OCI-M2 (cell line): ENCODE data around the gene GNAS-AS1.

ENCODE experiments used
- DNase-seq: peaks from one replicate; lab custom pipeline; 2025; ENCODE audit not compliant: unreplicated experiment; lab: John Stamatoyannopoulos, UW

The GNAS-AS1 gene

DNA sequence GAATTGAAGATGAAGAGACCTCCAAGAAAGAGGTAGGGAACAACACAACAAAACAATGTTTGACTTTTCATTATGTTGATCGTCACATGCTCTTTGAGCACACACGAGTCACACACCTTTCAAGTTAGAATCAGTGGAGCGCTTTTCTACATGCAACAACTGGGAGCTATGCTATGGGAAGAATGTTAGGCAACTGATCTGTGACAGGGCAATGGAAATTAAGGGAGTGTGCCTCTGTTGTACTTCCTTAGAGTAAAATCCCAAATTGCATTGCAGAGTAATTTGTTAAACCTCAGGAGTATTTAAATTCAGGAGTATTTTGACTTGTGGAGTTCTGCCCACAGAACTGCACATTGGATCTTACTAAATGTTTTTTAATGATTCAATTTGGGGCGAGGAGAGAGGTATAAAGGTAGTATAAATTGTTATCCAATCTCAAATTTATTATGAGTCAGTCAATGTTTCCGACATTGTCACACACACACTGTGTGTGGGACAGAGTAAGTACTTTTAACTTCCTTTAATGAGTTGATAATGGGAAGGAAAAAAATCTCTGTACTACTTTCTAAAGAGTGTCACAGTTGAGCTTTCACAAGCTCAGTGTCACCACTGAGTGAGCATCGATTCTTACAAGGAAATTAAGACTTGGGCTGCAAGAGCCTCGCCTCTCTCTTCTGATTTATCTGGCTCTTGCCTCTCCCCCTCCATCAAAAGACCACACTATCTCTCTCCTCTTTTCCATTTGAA is 12.5 kb upstream of the GNAS-AS1 start:
- DNase-seq = no peak

DNA sequence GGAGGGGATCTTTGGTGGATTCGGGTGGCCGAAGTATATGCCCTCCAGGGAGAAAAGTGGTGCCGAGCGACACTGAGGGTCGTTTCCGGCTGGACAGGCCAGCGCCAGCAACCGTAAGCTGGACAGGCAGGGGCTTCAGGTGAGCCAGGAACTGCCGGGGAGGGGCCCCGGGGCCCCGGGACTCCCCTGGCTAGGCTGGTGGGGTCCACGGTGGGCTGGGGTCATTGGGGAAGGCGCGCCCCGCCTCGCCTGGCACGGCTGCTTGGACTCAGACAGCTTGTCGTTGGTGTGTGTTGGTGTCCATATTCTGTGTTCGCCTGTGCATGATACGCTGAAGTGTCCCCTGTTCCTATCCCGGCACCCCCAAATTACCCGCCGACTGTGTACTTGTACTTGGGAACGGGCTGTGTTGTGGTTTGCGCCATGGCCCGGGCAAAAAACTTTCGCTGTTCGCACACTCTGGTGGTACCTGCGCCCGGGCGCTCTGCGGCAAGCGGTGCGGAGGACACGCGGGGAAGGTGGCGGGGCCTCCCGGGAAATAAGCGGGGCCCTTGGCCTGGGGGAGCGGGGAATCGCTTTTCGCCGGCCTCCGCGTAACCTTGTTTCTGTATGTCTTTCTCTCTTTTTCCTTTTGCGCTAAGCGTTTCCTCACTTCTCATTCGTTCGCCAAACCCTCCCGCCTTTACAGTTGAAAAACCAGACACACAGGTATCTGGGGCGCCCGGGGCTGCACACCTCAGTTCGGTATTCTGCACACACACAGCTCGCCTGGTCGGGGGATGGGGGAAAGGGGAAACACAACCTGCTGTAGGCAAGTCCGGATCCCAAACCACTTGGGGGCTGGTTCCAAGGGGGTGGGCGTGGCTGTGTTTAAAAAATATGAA is 5.0 kb upstream of the GNAS-AS1 start:
- no peak for DNase-seq

DNA sequence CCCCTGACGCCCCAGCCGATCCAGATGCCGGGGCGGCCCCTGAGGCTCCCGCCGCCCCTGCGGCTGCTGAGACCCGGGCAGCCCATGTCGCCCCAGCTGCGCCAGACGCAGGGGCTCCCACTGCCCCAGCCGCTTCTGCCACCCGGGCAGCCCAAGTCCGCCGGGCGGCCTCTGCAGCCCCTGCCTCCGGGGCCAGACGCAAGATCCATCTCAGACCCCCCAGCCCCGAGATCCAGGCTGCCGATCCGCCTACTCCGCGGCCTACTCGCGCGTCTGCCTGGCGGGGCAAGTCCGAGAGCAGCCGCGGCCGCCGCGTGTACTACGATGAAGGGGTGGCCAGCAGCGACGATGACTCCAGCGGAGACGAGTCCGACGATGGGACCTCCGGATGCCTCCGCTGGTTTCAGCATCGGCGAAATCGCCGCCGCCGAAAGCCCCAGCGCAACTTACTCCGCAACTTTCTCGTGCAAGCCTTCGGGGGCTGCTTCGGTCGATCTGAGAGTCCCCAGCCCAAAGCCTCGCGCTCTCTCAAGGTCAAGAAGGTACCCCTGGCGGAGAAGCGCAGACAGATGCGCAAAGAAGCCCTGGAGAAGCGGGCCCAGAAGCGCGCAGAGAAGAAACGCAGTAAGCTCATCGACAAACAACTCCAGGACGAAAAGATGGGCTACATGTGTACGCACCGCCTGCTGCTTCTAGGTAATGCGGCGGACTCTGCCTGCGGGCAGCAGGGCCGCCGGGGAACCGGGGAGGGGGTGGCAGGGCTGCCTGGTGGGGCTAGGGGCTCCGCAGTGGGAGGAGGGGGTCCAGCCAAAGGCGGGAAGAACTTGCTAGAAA is 4.2 kb upstream of the GNAS-AS1 start:
- no peak for DNase-seq

GRCh38 chr20:58853976-58854637 is 3.4 kb upstream of the GNAS-AS1 start:
- DNase-seq = no peak

DNA sequence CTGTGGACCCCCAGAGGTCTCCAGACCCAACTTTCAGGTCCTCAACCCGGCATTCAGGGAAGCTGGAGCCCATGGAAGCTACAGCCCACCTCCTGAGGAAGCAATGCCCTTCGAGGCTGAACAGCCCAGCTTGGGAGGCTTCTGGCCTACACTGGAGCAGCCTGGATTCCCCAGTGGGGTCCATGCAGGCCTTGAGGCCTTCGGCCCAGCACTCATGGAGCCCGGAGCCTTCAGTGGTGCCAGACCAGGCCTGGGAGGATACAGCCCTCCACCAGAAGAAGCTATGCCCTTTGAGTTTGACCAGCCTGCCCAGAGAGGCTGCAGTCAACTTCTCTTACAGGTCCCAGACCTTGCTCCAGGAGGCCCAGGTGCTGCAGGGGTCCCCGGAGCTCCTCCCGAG is 2.8 kb upstream of the GNAS-AS1 start:
- DNase-seq = no peak

GRCh38 chr20:58852543-58853271 is 2.0 kb upstream of the GNAS-AS1 start, which contains the start of gene GNAS:
Gene GNAS, plus strand, starts transcription at chr20:58852716.
- DNase-seq = no peak

- no peak for DNase-seq
Measured at GRCh38 chr20:58851969-58852458, 1.3 kb upstream of the GNAS-AS1 start.

DNA sequence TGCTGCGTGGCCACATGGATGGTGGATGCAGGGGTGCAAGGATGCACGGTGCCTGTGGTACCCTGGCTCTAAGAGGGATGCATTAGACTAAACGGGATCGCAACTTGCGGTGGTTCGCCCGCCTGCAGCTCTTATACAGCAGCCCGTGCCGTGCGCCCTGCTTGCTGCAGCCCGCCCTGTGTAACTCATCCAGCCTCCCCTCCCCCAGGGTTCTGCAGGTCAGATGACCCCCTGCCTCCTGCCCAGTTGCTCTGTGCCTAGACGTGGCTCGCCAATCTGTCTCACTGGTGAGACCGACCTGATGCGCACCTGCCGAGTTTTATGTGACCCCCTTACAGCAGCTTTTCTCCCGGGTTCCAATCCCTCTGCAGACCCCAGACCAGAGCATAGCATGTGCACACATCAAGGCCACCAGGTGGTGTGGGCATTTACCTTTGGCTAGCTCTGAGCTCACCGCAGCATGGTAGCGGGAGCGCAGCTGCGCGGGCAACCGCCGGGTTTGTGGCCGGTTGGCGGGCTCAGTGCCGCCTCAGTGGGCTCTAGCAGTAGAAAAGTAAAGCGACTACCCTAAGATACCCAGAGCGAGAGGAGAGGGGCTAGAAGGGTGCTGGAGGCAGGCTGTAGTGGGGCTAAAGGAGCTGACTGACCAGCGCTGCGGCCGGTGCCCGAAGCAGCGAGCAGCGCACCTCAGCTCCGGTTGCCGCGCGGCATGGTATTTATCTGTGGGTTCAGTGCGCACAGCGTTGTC is 693 bp upstream of the GNAS-AS1 start:
- DNase-seq = no peak

DNA sequence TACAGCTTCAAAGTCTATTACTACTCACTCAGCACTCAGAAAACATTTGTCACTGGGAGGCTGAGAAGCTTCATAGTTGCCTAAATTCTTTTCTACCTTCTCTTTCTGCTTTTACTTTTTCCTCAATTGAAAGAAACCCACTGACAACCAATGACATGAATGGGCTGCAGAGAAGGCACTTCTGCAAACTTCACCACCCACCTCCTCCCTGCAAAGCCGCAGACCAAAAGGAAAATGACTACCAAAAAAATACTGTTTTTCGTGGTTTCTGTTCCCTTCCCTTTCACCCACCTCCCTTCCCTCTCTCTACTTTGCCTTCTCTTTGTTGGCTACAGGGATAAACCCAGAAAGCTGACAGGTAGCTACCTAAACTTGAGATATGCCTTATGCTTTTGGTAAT is 3.2 kb downstream of the GNAS-AS1 start:
- DNase-seq = no peak

- no peak for DNase-seq
Measured at GRCh38 chr20:58845706-58846105, 5.0 kb downstream of the GNAS-AS1 start.

DNA sequence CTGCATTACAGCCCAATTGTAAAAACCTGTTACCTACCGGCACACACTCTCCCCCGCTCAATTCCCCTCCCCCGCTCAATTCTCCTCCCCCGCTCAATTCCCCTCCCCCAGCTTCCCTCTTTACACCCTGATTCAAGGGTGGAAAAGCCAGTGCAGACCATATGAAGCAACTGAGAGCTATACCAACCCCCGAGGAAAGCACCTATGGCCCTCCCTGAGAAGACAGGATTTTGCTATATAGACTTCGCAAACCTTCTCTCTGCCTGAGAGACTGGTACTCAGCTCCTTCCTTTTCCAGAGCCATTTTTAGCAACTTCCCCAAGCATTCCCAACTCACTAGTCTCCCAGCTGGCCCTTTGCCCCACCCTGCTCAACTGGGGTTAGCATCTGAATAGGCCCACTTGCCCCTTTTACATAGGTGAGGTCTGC is 7.6 kb downstream of the GNAS-AS1 start:
- no peak for DNase-seq

DNA sequence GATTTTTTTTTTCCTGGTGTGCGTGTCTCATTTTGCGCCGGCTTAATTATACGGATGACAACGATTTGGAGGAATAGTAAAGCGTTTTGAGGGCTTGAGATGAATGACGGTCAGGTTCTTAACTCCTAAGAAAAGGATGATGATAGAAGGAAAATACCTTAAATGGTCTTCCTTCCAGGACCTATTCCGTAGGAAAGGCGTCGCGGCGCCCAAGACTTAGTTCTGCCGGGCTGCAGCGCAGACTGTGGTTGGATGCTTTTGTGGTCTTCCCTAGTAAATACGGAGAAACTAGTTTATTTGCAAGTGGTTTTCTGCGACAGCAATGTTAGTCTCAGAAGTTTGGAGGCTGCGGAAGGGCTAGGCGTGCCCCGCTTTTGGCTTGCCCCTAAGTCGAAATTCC is 8.4 kb downstream of the GNAS-AS1 start:
- no peak for DNase-seq

DNA sequence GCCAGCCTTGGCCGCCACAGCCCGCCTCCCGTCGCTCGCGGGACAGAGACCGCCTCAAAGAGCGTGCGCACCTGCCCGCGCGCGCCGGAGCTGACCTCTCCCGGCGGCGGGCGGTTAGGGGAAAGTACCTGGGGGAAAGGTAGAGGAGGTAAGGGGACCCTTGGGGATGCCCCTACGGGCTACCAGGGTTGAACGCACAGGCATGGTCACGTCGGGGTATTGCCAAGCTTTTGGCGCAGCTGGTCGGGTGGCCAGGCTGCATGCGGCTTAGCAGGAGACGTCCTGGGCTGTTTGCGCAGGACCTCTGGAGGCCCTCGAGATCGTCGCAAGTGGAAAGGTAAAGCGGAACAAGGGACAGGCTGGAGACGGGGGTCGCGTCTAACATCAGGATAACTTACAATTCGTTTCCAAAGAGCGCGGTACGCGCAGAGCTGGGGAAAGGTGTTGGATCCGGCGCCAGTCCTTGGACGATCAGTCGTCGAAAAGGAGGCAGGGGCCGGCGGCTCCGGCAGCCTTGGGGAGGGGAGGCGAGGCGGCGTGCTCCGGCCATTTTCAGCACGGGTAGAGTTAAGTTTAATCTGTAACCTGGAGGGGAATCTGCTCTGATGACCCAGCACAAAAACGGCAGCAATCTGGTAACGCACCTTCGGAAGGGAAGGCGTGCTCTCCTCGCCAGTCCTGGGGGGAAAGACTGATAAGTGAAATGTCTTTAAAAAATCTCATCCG is 9.0 kb downstream of the GNAS-AS1 start:
- DNase-seq = no peak

- DNase-seq = no peak
Measured at GRCh38 chr20:58840816-58841538, 9.7 kb downstream of the GNAS-AS1 start.

GRCh38 chr20:58839991-58840747 is 10.5 kb downstream of the GNAS-AS1 start:
- no peak for DNase-seq

- no peak for DNase-seq
Measured at GRCh38 chr20:58839474-58839874, 11.2 kb downstream of the GNAS-AS1 start.

DNA sequence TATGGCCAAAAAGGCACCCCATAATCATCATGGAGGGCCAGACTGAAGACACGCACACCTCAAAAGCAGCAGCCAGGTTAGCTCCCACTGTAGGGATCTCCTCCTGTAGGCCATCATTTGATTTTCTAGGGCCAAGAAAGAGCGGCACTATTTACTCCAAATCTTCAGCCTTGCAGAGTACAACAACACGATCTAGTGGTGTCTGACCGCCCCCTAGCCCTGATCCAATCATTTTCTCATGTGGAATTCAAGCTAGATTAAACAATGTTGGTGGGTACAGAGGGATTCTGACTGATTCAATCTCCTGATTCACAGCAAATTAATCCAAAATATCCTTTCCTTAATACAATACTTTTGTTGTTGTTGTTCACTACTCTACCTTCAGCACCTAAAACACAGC is 12.5 kb downstream of the GNAS-AS1 start:
- DNase-seq = no peak
